Measurements from ENCODE around the gene WBP2.
"Not testable (repeated sequence)": the region's sequence is repeated elsewhere in the genome, so short reads cannot be mapped to it uniquely, and the experiment has no call there.

Gene WBP2

DNA sequence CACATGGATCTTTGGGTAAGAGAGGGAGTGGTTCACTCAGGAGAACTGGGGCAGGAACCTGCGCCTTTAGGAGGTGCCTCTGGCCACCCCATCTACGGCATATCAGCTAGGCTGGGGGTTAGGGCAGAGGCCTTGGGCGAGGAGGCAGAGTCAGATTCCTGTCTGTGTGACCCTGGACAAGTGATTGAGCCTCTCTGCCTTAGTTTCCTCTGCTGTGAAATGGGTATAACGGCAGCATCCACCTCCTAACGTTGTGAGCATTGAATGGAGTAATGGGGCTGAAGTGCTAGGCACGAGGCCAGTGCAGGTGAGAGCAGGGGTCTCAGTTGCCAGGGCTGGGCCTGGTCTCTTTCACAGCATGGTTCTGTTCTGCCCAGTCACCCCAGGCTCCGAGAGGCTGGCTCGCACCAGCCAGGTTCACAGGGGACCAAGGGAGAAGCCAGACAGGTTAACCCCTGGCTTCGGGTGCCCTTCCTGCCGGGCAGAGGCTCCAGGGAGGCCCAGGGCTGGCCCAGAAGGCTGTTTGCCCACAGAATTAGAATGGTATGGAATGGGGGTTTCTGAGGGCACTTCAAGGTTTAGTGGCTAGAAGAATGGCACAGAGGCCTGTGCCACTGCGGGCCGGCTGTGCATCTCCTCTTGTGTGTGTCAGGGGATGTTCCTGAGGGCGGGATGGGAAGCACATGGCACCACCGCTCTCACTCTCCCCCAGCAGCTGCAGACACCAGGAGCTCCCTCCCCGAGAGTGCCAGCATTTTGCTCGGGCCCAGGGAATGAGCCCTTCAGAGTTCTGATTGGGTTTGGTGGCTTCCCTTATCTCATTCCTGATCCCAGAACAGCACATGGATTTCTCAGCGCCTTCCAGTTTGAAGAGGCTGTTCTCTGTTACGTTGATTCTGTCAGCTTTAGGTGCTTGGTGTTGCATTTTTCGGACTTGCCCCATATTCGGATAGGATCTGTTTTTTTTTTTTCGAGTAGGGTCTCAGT, 34.7 kb downstream of the WBP2 start:
- no peak overlapping the region for H3K27ac Mint-ChIP-seq
- no peaks in the 10 kb centered on the region for H3K9me3 Mint-ChIP-seq
- H3K4me3 Mint-ChIP-seq, result no peak overlapping the region
- H3K27me3 Mint-ChIP-seq, result no peaks in the 10 kb centered on the region
- peaks cover 96% of the 10 kb centered on the region for H3K36me3 Mint-ChIP-seq (ENCODE audit: low read depth)
- intact Hi-C loops (cut with micrococcal nuclease), result no loop called here
- H3K4me1 Mint-ChIP-seq (ENCODE audit: low read depth), result no peaks in the 10 kb centered on the region

GRCh38 chr17:75819678-75820077, 35.5 kb downstream of the WBP2 start:
- Mint-ChIP-seq H3K4me1 (ENCODE audit: low read depth) (no peaks in the 10 kb centered on the region), H3K36me3 (ENCODE audit: low read depth) (peaks cover 96% of the 10 kb centered on the region), H3K27ac (no peak overlapping the region), H3K9me3 (no peaks in the 10 kb centered on the region), H3K4me3 (no peak overlapping the region), H3K27me3 (no peaks in the 10 kb centered on the region)
- intact Hi-C loops (cut with micrococcal nuclease), result no loop called here

- no peak overlapping the region for H3K27ac Mint-ChIP-seq
- H3K4me1 Mint-ChIP-seq (ENCODE audit: low read depth), result no peaks in the 10 kb centered on the region
- no peaks in the 10 kb centered on the region for H3K27me3 Mint-ChIP-seq
- H3K9me3 Mint-ChIP-seq, result no peaks in the 10 kb centered on the region
- H3K36me3 Mint-ChIP-seq (ENCODE audit: low read depth), result peaks cover 96% of the 10 kb centered on the region
- intact Hi-C loops (cut with micrococcal nuclease), result no loop called here
- H3K4me3 Mint-ChIP-seq, result no peak overlapping the region
Measured at GRCh38 chr17:75819116-75819515, 36.0 kb downstream of the WBP2 start.

- H3K36me3 Mint-ChIP-seq (ENCODE audit: low read depth), result peaks cover 96% of the 10 kb centered on the region
- H3K4me3 Mint-ChIP-seq, result no peak overlapping the region
- H3K9me3 Mint-ChIP-seq, result no peaks in the 10 kb centered on the region
Measured at GRCh38 chr17:75818326-75818885, 36.7 kb downstream of the WBP2 start.

GRCh38 chr17:75817571-75817970, 37.6 kb downstream of the WBP2 start:
- H3K4me1 Mint-ChIP-seq (ENCODE audit: low read depth), result no peaks in the 10 kb centered on the region
- H3K27me3 Mint-ChIP-seq, result no peaks in the 10 kb centered on the region
- no peaks in the 10 kb centered on the region for H3K9me3 Mint-ChIP-seq
- no peak overlapping the region for H3K27ac Mint-ChIP-seq
- intact Hi-C loops (cut with micrococcal nuclease), result no loop called here
- no peak overlapping the region for H3K4me3 Mint-ChIP-seq
- H3K36me3 Mint-ChIP-seq (ENCODE audit: low read depth), result peaks cover 96% of the 10 kb centered on the region

More at GRCh38 chr17:75818326-75818885, 36.7 kb downstream of the WBP2 start:
- Mint-ChIP-seq H3K4me1 (ENCODE audit: low read depth) (no peaks in the 10 kb centered on the region), H3K27me3 (no peaks in the 10 kb centered on the region), H3K27ac (no peak overlapping the region)
- intact Hi-C loops (cut with micrococcal nuclease), result no loop called here

DNA sequence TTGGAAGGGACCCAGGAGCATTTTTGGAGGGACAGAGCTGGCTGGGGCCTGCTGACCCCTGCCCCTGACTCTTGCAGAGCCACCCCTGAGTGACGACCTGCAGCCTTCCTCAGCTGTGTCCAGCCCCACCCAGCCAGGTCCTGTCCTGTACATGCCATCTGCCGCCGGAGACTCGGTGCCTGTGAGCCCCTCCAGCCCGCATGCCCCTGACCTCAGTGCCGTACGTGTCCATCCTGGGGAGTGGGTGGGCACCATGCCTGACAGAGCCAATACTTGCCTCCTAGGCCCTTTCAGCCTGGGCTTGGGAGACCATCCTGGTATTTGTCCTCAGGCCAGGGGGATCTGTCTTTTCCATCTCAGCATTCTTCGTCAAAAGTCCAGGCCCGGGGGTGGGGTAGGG, 38.4 kb downstream of the WBP2 start:
- no peak overlapping the region for H3K4me3 Mint-ChIP-seq
- H3K27ac Mint-ChIP-seq, result no peak overlapping the region
- H3K9me3 Mint-ChIP-seq, result no peaks in the 10 kb centered on the region
- no peaks in the 10 kb centered on the region for H3K27me3 Mint-ChIP-seq
- H3K36me3 Mint-ChIP-seq (ENCODE audit: low read depth), result peaks cover 96% of the 10 kb centered on the region
- H3K4me1 Mint-ChIP-seq (ENCODE audit: low read depth), result no peaks in the 10 kb centered on the region
- intact Hi-C loops (cut with micrococcal nuclease), result no loop called here

GRCh38 chr17:75815399-75815798, 39.7 kb downstream of the WBP2 start:
- H3K27me3 Mint-ChIP-seq, result no peaks in the 10 kb centered on the region
- H3K9me3 Mint-ChIP-seq, result no peaks in the 10 kb centered on the region
- no peaks in the 10 kb centered on the region for H3K4me1 Mint-ChIP-seq (ENCODE audit: low read depth)
- H3K36me3 Mint-ChIP-seq (ENCODE audit: low read depth), result peaks cover 96% of the 10 kb centered on the region
- intact Hi-C loops (cut with micrococcal nuclease), result no loop called here
- no peak overlapping the region for H3K4me3 Mint-ChIP-seq
- no peak overlapping the region for H3K27ac Mint-ChIP-seq

- H3K27me3 Mint-ChIP-seq, result no peaks in the 10 kb centered on the region
- H3K27ac Mint-ChIP-seq, result no peak overlapping the region
- intact Hi-C loops (cut with micrococcal nuclease), result no loop called here
- peaks cover 96% of the 10 kb centered on the region for H3K36me3 Mint-ChIP-seq (ENCODE audit: low read depth)
- H3K9me3 Mint-ChIP-seq, result no peaks in the 10 kb centered on the region
- no peaks in the 10 kb centered on the region for H3K4me1 Mint-ChIP-seq (ENCODE audit: low read depth)
- no peak overlapping the region for H3K4me3 Mint-ChIP-seq
Measured at GRCh38 chr17:75814900-75815373, 40.2 kb downstream of the WBP2 start.

DNA sequence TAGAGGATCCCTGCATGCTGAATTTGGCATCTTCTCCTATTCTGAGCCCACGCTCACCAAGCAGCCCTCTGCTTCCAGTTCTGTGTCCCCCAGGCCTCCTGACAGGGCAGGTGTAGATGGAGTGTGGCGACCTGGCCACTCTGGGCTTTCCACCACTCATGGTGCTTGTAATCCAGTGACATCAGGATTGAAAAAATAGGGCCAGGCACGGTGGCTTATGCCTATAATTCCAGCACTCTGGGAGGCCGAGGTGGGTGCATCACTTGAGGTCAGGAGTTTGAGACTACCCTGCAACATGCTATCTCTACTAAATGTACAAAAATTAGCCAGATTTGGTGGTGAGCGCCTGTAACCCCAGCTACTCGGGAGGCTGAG, 41.1 kb downstream of the WBP2 start:
- H3K4me1 Mint-ChIP-seq (ENCODE audit: low read depth), result no peaks in the 10 kb centered on the region
- no peaks in the 10 kb centered on the region for H3K9me3 Mint-ChIP-seq
- no peak overlapping the region for H3K4me3 Mint-ChIP-seq
- no peaks in the 10 kb centered on the region for H3K27me3 Mint-ChIP-seq
- peaks cover 96% of the 10 kb centered on the region for H3K36me3 Mint-ChIP-seq (ENCODE audit: low read depth)
- intact Hi-C loops (cut with micrococcal nuclease), result no loop called here
- H3K27ac Mint-ChIP-seq, result no peak overlapping the region

DNA sequence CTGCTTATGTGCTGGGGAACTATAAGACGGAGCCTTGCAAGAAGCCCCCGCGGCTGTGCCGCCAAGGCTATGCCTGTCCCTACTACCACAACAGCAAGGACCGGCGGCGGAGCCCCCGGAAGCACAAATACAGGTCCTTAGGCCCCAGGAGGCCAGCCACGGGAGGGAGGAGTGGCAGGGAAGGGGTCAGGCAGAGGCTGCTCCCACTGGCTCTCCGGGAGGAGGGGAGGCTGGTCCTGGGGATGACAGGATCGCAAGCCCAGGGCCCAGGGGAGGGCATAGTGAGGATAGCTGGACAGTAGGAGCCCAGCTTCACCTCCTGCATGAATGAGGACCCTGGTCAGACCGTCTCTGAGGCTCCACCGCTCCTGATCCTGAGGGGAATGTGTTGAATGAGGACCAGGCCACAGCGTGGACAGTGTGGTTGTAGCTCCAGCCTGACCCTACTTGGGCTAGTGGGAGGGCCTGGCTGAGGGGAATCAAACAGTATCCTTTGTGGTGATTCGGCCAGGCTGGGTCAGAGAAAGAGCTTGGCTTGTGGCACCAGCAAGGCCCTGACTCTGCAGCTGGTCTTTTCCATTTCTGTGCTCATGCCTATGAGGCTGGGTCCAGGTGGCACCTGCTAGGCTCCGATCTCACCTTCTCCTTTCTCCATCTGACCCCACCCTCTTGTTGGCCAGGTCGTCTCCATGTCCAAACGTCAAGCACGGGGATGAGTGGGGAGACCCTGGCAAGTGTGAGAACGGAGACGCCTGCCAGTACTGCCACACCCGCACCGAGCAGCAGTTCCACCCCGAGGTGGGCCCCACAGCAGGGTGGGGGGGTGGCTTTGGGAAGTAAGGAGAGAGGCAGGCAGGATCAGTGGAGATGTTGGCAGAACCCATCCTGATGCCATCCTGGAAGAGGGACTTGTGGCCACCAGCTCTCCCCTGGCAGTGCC, 41.8 kb downstream of the WBP2 start:
- Mint-ChIP-seq H3K4me1 (ENCODE audit: low read depth) (no peaks in the 10 kb centered on the region), H3K36me3 (ENCODE audit: low read depth) (peaks cover 96% of the 10 kb centered on the region), H3K9me3 (no peaks in the 10 kb centered on the region), H3K27ac (no peak overlapping the region), H3K27me3 (no peaks in the 10 kb centered on the region), H3K4me3 (no peak overlapping the region)
- intact Hi-C loops (cut with micrococcal nuclease), result no loop called here

DNA sequence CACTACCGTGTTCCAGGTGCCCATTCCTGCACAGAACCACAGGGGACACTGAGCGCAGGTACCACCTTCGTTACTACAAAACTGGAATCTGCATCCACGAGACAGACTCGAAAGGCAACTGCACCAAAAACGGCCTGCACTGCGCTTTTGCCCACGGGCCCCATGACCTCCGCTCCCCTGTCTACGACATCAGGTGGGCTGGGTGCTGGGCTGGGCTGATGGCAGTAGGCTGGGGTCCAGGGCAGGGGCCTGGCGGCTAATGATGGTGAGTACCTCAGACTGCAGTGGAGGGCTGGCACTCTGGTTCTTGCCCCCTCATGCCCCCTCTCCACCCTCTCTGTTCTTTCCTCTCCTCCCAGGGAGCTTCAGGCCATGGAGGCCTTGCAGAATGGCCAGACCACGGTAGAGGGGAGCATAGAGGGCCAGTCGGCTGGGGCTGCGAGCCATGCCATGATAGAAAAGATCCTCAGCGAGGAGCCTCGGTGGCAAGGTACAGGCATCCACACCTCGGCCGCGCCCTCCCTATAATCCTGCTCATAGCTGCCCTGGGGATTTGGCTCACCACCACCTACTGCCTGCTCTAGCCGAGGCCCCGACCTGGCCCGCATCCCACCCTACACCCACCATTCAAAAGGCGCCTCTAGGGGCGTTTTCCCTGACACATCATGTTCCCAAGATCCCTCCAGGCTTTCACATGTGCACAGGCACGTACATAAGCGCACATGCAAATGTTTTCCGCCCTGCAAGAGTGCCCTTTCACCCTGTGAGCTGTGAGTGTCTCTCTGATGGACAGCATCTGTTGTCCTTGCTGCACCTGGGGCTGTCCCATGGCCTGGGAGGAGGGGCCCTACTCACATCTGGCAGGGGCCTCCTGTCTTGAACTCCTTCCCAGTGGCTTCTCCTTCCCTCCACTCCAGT, 42.8 kb downstream of the WBP2 start:
- peaks cover 88% of the 10 kb centered on the region for H3K36me3 Mint-ChIP-seq (ENCODE audit: low read depth)
- no peaks in the 10 kb centered on the region for H3K4me1 Mint-ChIP-seq (ENCODE audit: low read depth)
- H3K4me3 Mint-ChIP-seq, result no peak overlapping the region
- no peaks in the 10 kb centered on the region for H3K27me3 Mint-ChIP-seq
- H3K9me3 Mint-ChIP-seq, result no peaks in the 10 kb centered on the region
- H3K27ac Mint-ChIP-seq, result no peak overlapping the region
- intact Hi-C loops (cut with micrococcal nuclease), result no loop called here

DNA sequence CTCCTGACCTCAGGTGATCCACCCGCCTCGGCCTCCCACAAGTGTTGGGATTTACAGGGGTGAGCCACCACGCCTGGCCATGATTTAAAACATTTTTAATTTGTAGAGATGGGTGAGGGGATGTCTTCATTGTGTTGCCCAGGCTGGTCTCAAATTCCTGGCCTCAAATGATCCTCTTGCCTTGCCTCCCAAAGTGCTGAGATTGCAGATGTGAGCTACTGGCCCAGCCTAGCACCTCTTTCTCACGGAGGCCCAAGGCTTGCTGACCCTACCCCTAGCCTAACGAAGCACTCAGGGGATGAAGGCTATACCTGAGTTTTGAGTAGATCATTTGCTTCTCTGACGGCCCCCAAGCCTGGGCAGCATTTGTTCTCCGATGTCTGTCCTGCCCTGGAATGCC, 44.0 kb downstream of the WBP2 start:
- H3K9me3 Mint-ChIP-seq, result no peaks in the 10 kb centered on the region
- intact Hi-C loops (cut with micrococcal nuclease), result no loop called here
- H3K27me3 Mint-ChIP-seq, result no peaks in the 10 kb centered on the region
- no peak overlapping the region for H3K27ac Mint-ChIP-seq
- H3K36me3 Mint-ChIP-seq (ENCODE audit: low read depth), result peaks cover 77% of the 10 kb centered on the region
- no peaks in the 10 kb centered on the region for H3K4me1 Mint-ChIP-seq (ENCODE audit: low read depth)
- no peak overlapping the region for H3K4me3 Mint-ChIP-seq

DNA sequence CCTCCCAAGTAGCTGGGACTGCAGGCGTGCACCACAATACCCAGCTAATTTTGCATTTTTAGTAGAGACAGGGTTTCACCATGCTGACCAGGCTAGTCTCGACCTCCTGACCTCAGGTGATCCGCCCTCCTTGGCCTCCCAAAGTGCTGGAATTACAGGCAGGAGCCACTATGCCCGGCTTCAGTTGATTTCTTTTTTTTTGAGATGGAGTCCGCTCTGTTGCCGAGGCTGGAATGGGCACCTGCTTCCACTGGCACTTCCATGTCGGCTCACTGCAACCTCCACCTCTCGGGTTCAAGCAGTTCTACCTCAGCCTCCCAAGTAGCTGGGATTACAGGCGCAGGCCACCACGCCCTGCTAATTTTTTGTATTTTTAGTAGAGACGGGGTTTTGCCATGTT, 44.4 kb downstream of the WBP2 start:
- H3K9me3 Mint-ChIP-seq; H3K4me3 Mint-ChIP-seq; H3K27ac Mint-ChIP-seq; H3K27me3 Mint-ChIP-seq; intact Hi-C loops (cut with micrococcal nuclease); H3K4me1 Mint-ChIP-seq (ENCODE audit: low read depth): not testable (repeated sequence)
- peaks cover 74% of the 10 kb centered on the region for H3K36me3 Mint-ChIP-seq (ENCODE audit: low read depth)
